ENCODE measurements around the gene CAMKK1. TPM values are rescaled to one million over a fixed set of nuclear protein-coding genes. Genes with fewer than 3 reads are reported as not detected.

The CAMKK1 gene
- total RNA-seq, 1 donor = 5.4 TPM

GRCh38 chr17:3835410-3836229 lies 57.2 kb downstream of the CAMKK1 start:
- Histone ChIP-seq H3K9me3 (ENCODE audit: low read depth, low read length) (no peaks in the 10 kb centered on the region), H3K4me1 (ENCODE audit: insufficient read depth, low read length) (peaks cover 15% of the 10 kb centered on the region), H3K4me3 (ENCODE audit: low read length) (no peak overlapping the region), H3K27me3 (ENCODE audit: insufficient read depth, low read length) (no peaks in the 10 kb centered on the region)

GRCh38 chr17:3834811-3835210 lies 58.0 kb downstream of the CAMKK1 start:
- H3K27me3 ChIP-seq (ENCODE audit: insufficient read depth, low read length) = no peaks in the 10 kb centered on the region
- H3K4me3 ChIP-seq (ENCODE audit: low read length) = no peak overlapping the region
- H3K9me3 ChIP-seq (ENCODE audit: low read depth, low read length) = no peaks in the 10 kb centered on the region
- H3K4me1 ChIP-seq (ENCODE audit: insufficient read depth, low read length) = peaks cover 15% of the 10 kb centered on the region

- no peaks in the 10 kb centered on the region for H3K27me3 ChIP-seq (ENCODE audit: insufficient read depth, low read length)
- H3K4me1 ChIP-seq (ENCODE audit: insufficient read depth, low read length) = no peaks in the 10 kb centered on the region
- H3K9me3 ChIP-seq (ENCODE audit: low read depth, low read length) = no peaks in the 10 kb centered on the region
- H3K4me3 ChIP-seq (ENCODE audit: low read length) = no peak overlapping the region
Observed at GRCh38 chr17:3828852-3829232, 64.0 kb downstream of the CAMKK1 start.

DNA sequence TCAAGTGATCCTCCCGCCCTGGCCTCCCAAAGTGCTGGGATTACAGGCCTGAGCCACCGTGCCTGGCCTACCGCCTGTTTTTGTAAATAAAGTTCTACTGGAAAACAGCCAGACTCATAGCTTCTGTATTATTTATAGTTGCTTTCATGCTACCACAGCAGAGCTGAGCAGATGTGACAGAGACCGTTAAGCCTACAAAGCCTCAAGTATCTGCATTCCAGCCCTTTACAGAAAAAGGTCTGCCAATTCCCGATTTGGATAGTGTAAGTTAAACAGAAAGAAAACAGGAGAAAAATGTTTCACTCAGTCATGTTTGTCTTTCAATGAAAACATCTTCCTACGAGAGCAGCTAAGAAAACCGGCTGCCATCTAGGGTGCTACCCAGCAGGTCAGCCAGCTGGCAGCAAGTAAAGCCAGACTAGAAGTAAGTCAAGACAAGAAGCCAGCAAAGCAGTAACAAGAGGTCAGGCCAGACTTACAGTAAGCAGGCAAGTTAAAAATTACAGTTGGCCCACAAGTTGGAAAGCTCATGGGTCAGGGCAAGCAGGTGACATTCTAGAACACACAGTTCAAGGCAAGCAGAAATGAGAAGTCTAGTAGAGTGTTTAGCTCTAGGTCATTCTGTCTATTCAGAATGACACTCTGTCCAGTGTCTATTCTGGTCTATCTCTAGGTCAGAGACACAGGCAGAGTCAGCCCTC lies 64.6 kb downstream of the CAMKK1 start:
- Histone ChIP-seq H3K4me3 (ENCODE audit: low read length) (no peak overlapping the region), H3K9me3 (ENCODE audit: low read depth, low read length) (no peaks in the 10 kb centered on the region), H3K27me3 (ENCODE audit: insufficient read depth, low read length) (no peaks in the 10 kb centered on the region), H3K4me1 (ENCODE audit: insufficient read depth, low read length) (no peaks in the 10 kb centered on the region)

DNA sequence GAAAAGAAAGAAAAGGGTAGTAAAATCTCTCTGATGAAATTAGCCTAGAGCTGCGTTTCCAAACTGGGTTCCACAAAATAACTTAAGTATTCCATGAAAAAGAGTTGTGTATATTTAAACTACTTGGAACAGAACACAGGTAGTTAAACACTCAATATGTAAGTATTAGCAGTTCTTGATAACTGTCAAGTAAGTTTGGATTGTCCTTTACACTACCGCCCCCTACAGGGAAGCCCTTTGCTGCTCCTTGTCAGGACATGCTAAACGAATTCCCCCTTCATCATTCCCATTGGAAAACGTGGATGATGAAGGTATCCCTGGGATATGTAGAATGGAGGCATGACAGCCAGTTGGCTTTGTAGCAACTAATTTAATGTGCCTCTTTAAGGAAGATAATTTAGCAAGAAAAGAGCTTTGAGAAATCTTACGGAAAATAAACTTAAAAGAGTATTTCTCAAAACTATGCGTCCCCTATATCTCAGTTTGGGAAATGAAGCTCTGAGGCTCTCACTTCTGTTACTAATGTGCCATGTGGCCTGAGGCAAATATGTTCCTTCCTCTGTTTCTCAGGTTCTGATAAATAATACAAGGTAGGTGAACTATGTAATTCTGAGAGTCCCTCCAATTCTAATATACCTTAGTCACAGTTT lies 65.6 kb downstream of the CAMKK1 start:
- no peaks in the 10 kb centered on the region for H3K4me1 ChIP-seq (ENCODE audit: insufficient read depth, low read length)
- no peaks in the 10 kb centered on the region for H3K27me3 ChIP-seq (ENCODE audit: insufficient read depth, low read length)

GRCh38 chr17:3826191-3826590 lies 66.7 kb downstream of the CAMKK1 start:
- Histone ChIP-seq H3K27me3 (ENCODE audit: insufficient read depth, low read length) (no peaks in the 10 kb centered on the region), H3K4me3 (ENCODE audit: low read length) (no peak overlapping the region), H3K9me3 (ENCODE audit: low read depth, low read length) (no peaks in the 10 kb centered on the region), H3K4me1 (ENCODE audit: insufficient read depth, low read length) (no peaks in the 10 kb centered on the region)

More for the DNA sequence above, 65.6 kb downstream of the CAMKK1 start:
- Histone ChIP-seq H3K9me3 (ENCODE audit: low read depth, low read length) (no peaks in the 10 kb centered on the region), H3K4me3 (ENCODE audit: low read length) (no peak overlapping the region)

- Histone ChIP-seq H3K4me3 (ENCODE audit: low read length) (no peak overlapping the region), H3K27me3 (ENCODE audit: insufficient read depth, low read length) (no peaks in the 10 kb centered on the region), H3K4me1 (ENCODE audit: insufficient read depth, low read length) (no peaks in the 10 kb centered on the region), H3K9me3 (ENCODE audit: low read depth, low read length) (no peaks in the 10 kb centered on the region)
Observed at GRCh38 chr17:3821101-3821500, 71.8 kb downstream of the CAMKK1 start.

DNA sequence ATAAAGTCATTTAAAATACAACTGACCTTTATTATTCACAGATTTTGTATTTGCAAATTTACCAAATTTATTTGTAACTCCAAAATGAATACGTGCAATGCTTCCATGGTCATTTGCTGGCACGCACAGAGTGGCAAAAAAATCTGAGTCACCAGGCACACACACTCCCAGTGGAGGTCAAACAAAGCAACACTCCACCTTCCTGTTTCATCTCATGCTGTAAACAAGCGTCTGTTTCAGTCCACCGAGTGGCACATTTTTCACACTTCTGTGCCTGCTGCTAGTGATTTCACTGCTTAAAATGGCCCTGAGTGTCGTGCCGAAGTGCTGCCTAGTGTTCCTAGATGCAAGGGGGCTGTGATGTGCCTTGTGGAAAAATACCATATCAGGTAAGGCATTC lies 74.1 kb downstream of the CAMKK1 start:
- H3K27me3 ChIP-seq (ENCODE audit: insufficient read depth, low read length) = no peaks in the 10 kb centered on the region
- no peaks in the 10 kb centered on the region for H3K9me3 ChIP-seq (ENCODE audit: low read depth, low read length)
- no peak overlapping the region for H3K4me3 ChIP-seq (ENCODE audit: low read length)
- H3K4me1 ChIP-seq (ENCODE audit: insufficient read depth, low read length) = no peaks in the 10 kb centered on the region

GRCh38 chr17:3817851-3818605 lies 74.8 kb downstream of the CAMKK1 start:
- Histone ChIP-seq H3K4me3 (ENCODE audit: low read length) (no peak overlapping the region), H3K4me1 (ENCODE audit: insufficient read depth, low read length) (no peaks in the 10 kb centered on the region)

GRCh38 chr17:3815925-3816324 lies 76.9 kb downstream of the CAMKK1 start:
- Histone ChIP-seq H3K9me3 (ENCODE audit: low read depth, low read length) (no peaks in the 10 kb centered on the region), H3K4me1 (ENCODE audit: insufficient read depth, low read length) (no peaks in the 10 kb centered on the region), H3K27me3 (ENCODE audit: insufficient read depth, low read length) (no peaks in the 10 kb centered on the region), H3K4me3 (ENCODE audit: low read length) (no peak overlapping the region)

More at GRCh38 chr17:3817851-3818605, 74.8 kb downstream of the CAMKK1 start:
- Histone ChIP-seq H3K27me3 (ENCODE audit: insufficient read depth, low read length) (no peaks in the 10 kb centered on the region), H3K9me3 (ENCODE audit: low read depth, low read length) (no peaks in the 10 kb centered on the region)

GRCh38 chr17:3815122-3815521 lies 77.7 kb downstream of the CAMKK1 start:
- H3K4me1 ChIP-seq (ENCODE audit: insufficient read depth, low read length) = no peaks in the 10 kb centered on the region
- H3K9me3 ChIP-seq (ENCODE audit: low read depth, low read length) = no peaks in the 10 kb centered on the region
- no peak overlapping the region for H3K4me3 ChIP-seq (ENCODE audit: low read length)
- no peaks in the 10 kb centered on the region for H3K27me3 ChIP-seq (ENCODE audit: insufficient read depth, low read length)

- H3K4me3 ChIP-seq (ENCODE audit: low read length) = no peak overlapping the region
- H3K9me3 ChIP-seq (ENCODE audit: low read depth, low read length) = no peaks in the 10 kb centered on the region
- H3K27me3 ChIP-seq (ENCODE audit: insufficient read depth, low read length) = no peaks in the 10 kb centered on the region
- no peaks in the 10 kb centered on the region for H3K4me1 ChIP-seq (ENCODE audit: insufficient read depth, low read length)
Observed at GRCh38 chr17:3814361-3814760, 78.5 kb downstream of the CAMKK1 start.

DNA sequence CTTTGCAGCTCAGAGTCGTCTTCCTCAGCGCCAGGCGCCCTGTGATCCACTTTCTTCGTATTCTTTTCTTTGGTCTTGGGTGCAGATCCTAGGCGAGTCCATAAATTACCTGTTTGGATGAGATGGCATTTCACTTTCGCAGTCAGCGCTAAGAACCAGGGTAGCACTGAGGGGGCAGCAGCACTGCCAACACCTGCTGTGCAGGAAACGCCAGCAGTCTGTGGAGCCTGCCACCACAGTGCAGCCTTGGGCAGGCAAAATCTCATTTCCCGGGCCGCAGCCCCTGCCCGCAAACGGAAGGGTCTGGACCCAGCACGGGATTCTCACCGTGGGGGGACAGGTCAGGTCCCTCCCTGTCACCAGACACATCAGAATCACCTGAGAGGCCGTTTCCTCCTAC lies 79.7 kb downstream of the CAMKK1 start:
- H3K4me1 ChIP-seq (ENCODE audit: insufficient read depth, low read length) = no peaks in the 10 kb centered on the region
- no peak overlapping the region for H3K4me3 ChIP-seq (ENCODE audit: low read length)
- H3K27me3 ChIP-seq (ENCODE audit: insufficient read depth, low read length) = no peaks in the 10 kb centered on the region
- H3K9me3 ChIP-seq (ENCODE audit: low read depth, low read length) = no peaks in the 10 kb centered on the region

GRCh38 chr17:3812771-3813170 lies 80.1 kb downstream of the CAMKK1 start:
- Histone ChIP-seq H3K4me1 (ENCODE audit: insufficient read depth, low read length) (no peaks in the 10 kb centered on the region), H3K9me3 (ENCODE audit: low read depth, low read length) (no peaks in the 10 kb centered on the region), H3K4me3 (ENCODE audit: low read length) (no peak overlapping the region), H3K27me3 (ENCODE audit: insufficient read depth, low read length) (no peaks in the 10 kb centered on the region)

GRCh38 chr17:3812284-3812683 lies 80.6 kb downstream of the CAMKK1 start:
- Histone ChIP-seq H3K4me1 (ENCODE audit: insufficient read depth, low read length) (no peaks in the 10 kb centered on the region), H3K27me3 (ENCODE audit: insufficient read depth, low read length) (no peaks in the 10 kb centered on the region), H3K9me3 (ENCODE audit: low read depth, low read length) (no peaks in the 10 kb centered on the region), H3K4me3 (ENCODE audit: low read length) (no peak overlapping the region)
